ENCODE measurements around the gene SPIRE2.

Gene SPIRE2

GRCh38 chr16:89906140-89907025 lies 78.1 kb downstream of the SPIRE2 start:
- peaks cover 0 to 84% (median 72%) of the 10 kb centered on the region in 5 donors for H3K36me3 ChIP-seq (ENCODE audit: control insufficient read depth in 5 of 5, insufficient read depth in 5 of 5, low read length in 5 of 5)

GRCh38 chr16:89907055-89907814 lies 79.0 kb downstream of the SPIRE2 start:
- no peaks in the 10 kb centered on the region for H3K27me3 ChIP-seq (ENCODE audit: control insufficient read depth in 5 of 5, insufficient read depth in 4 of 5, low read length in 5 of 5)
- H3K36me3 ChIP-seq (ENCODE audit: control insufficient read depth in 5 of 5, insufficient read depth in 5 of 5, low read length in 5 of 5) = peaks cover 0 to 90% (median 73%) of the 10 kb centered on the region in 5 donors
- peaks cover 0 to 11% (median 9%) of the 10 kb centered on the region in 5 donors for H3K4me1 ChIP-seq (ENCODE audit: control insufficient read depth in 5 of 5, insufficient read depth in 5 of 5, low read length in 5 of 5)
- H3K9ac ChIP-seq (ENCODE audit: low read length in 5 of 5) = no peak overlapping the region
- H3K27ac ChIP-seq (ENCODE audit: low read depth, low read length) = no peak overlapping the region
- no peaks in the 10 kb centered on the region for H3K9me3 ChIP-seq (ENCODE audit: control insufficient read depth in 5 of 5, low read length in 5 of 5)
- H3K4me3 ChIP-seq (ENCODE audit: low read depth in 1 of 5, low read length in 5 of 5) = no peak overlapping the region

More at GRCh38 chr16:89906140-89907025, 78.1 kb downstream of the SPIRE2 start:
- H3K27me3 ChIP-seq (ENCODE audit: control insufficient read depth in 5 of 5, insufficient read depth in 4 of 5, low read length in 5 of 5) = no peaks in the 10 kb centered on the region
- no peak overlapping the region for H3K4me3 ChIP-seq (ENCODE audit: low read depth in 1 of 5, low read length in 5 of 5)
- no peaks in the 10 kb centered on the region for H3K9me3 ChIP-seq (ENCODE audit: control insufficient read depth in 5 of 5, low read length in 5 of 5)
- no peak overlapping the region for H3K27ac ChIP-seq (ENCODE audit: low read depth, low read length)
- H3K4me1 ChIP-seq (ENCODE audit: control insufficient read depth in 5 of 5, insufficient read depth in 5 of 5, low read length in 5 of 5) = peaks cover 0 to 11% (median 9%) of the 10 kb centered on the region in 5 donors
- H3K9ac ChIP-seq (ENCODE audit: low read length in 5 of 5) = no peak overlapping the region

GRCh38 chr16:89908236-89908635 lies 80.0 kb downstream of the SPIRE2 start:
- H3K36me3 ChIP-seq (ENCODE audit: control insufficient read depth in 5 of 5, insufficient read depth in 5 of 5, low read length in 5 of 5) = peaks cover 0 to 91% (median 70%) of the 10 kb centered on the region in 5 donors
- no peaks in the 10 kb centered on the region for H3K9me3 ChIP-seq (ENCODE audit: control insufficient read depth in 5 of 5, low read length in 5 of 5)
- H3K27me3 ChIP-seq (ENCODE audit: control insufficient read depth in 5 of 5, insufficient read depth in 4 of 5, low read length in 5 of 5) = no peaks in the 10 kb centered on the region
- peaks cover 0 to 11% (median 9%) of the 10 kb centered on the region in 5 donors for H3K4me1 ChIP-seq (ENCODE audit: control insufficient read depth in 5 of 5, insufficient read depth in 5 of 5, low read length in 5 of 5)
- no peak overlapping the region for H3K27ac ChIP-seq (ENCODE audit: low read depth, low read length)
- no peak overlapping the region for H3K4me3 ChIP-seq (ENCODE audit: low read depth in 1 of 5, low read length in 5 of 5)
- H3K9ac ChIP-seq (ENCODE audit: low read length in 5 of 5) = no peak overlapping the region

GRCh38 chr16:89909777-89910716 lies 81.8 kb downstream of the SPIRE2 start:
- no peak overlapping the region for H3K4me3 ChIP-seq (ENCODE audit: low read depth in 1 of 5, low read length in 5 of 5)
- no peaks in the 10 kb centered on the region for H3K9me3 ChIP-seq (ENCODE audit: control insufficient read depth in 5 of 5, low read length in 5 of 5)
- peaks cover 0 to 77% (median 55%) of the 10 kb centered on the region in 5 donors for H3K36me3 ChIP-seq (ENCODE audit: control insufficient read depth in 5 of 5, insufficient read depth in 5 of 5, low read length in 5 of 5)
- no peaks in the 10 kb centered on the region for H3K27me3 ChIP-seq (ENCODE audit: control insufficient read depth in 5 of 5, insufficient read depth in 4 of 5, low read length in 5 of 5)
- H3K4me1 ChIP-seq (ENCODE audit: control insufficient read depth in 5 of 5, insufficient read depth in 5 of 5, low read length in 5 of 5) = peaks cover 0 to 11% (median 9%) of the 10 kb centered on the region in 5 donors
- peak overlapping the region in 1 of 5 donors; percentile 23 for H3K9ac ChIP-seq (ENCODE audit: low read length in 5 of 5)
- H3K27ac ChIP-seq (ENCODE audit: low read depth, low read length) = no peak overlapping the region

GRCh38 chr16:89910717-89911354 lies 82.6 kb downstream of the SPIRE2 start:
- Histone ChIP-seq H3K27ac (ENCODE audit: low read depth, low read length) (no peak overlapping the region), H3K36me3 (ENCODE audit: control insufficient read depth in 5 of 5, insufficient read depth in 5 of 5, low read length in 5 of 5) (peaks cover 0 to 69% (median 48%) of the 10 kb centered on the region in 5 donors), H3K9me3 (ENCODE audit: control insufficient read depth in 5 of 5, low read length in 5 of 5) (no peaks in the 10 kb centered on the region), H3K27me3 (ENCODE audit: control insufficient read depth in 5 of 5, insufficient read depth in 4 of 5, low read length in 5 of 5) (no peaks in the 10 kb centered on the region), H3K4me3 (ENCODE audit: low read depth in 1 of 5, low read length in 5 of 5) (no peak overlapping the region), H3K9ac (ENCODE audit: low read length in 5 of 5) (no peak overlapping the region), H3K4me1 (ENCODE audit: control insufficient read depth in 5 of 5, insufficient read depth in 5 of 5, low read length in 5 of 5) (peaks cover 0 to 11% (median 9%) of the 10 kb centered on the region in 5 donors)

- Histone ChIP-seq H3K36me3 (ENCODE audit: control insufficient read depth in 5 of 5, insufficient read depth in 5 of 5, low read length in 5 of 5) (peaks cover 0 to 64% (median 42%) of the 10 kb centered on the region in 5 donors), H3K27me3 (ENCODE audit: control insufficient read depth in 5 of 5, insufficient read depth in 4 of 5, low read length in 5 of 5) (no peaks in the 10 kb centered on the region), H3K4me3 (ENCODE audit: low read depth in 1 of 5, low read length in 5 of 5) (no peak overlapping the region), H3K9me3 (ENCODE audit: control insufficient read depth in 5 of 5, low read length in 5 of 5) (no peaks in the 10 kb centered on the region), H3K4me1 (ENCODE audit: control insufficient read depth in 5 of 5, insufficient read depth in 5 of 5, low read length in 5 of 5) (peaks cover 0 to 11% (median 9%) of the 10 kb centered on the region in 5 donors), H3K27ac (ENCODE audit: low read depth, low read length) (no peak overlapping the region), H3K9ac (ENCODE audit: low read length in 5 of 5) (no peak overlapping the region)
Measured at GRCh38 chr16:89911375-89911774, 83.1 kb downstream of the SPIRE2 start.

GRCh38 chr16:89912143-89912542 lies 83.9 kb downstream of the SPIRE2 start:
- H3K27ac ChIP-seq (ENCODE audit: low read depth, low read length) = no peak overlapping the region
- peaks cover 0 to 56% (median 35%) of the 10 kb centered on the region in 5 donors for H3K36me3 ChIP-seq (ENCODE audit: control insufficient read depth in 5 of 5, insufficient read depth in 5 of 5, low read length in 5 of 5)
- no peaks in the 10 kb centered on the region for H3K27me3 ChIP-seq (ENCODE audit: control insufficient read depth in 5 of 5, insufficient read depth in 4 of 5, low read length in 5 of 5)
- no peak overlapping the region for H3K4me3 ChIP-seq (ENCODE audit: low read depth in 1 of 5, low read length in 5 of 5)
- H3K4me1 ChIP-seq (ENCODE audit: control insufficient read depth in 5 of 5, insufficient read depth in 5 of 5, low read length in 5 of 5) = peaks cover 0 to 11% (median 9%) of the 10 kb centered on the region in 5 donors
- H3K9ac ChIP-seq (ENCODE audit: low read length in 5 of 5) = no peak overlapping the region
- no peaks in the 10 kb centered on the region for H3K9me3 ChIP-seq (ENCODE audit: control insufficient read depth in 5 of 5, low read length in 5 of 5)

GRCh38 chr16:89912627-89913026 lies 84.4 kb downstream of the SPIRE2 start:
- Histone ChIP-seq H3K4me3 (ENCODE audit: low read depth in 1 of 5, low read length in 5 of 5) (no peak overlapping the region), H3K27me3 (ENCODE audit: control insufficient read depth in 5 of 5, insufficient read depth in 4 of 5, low read length in 5 of 5) (peaks cover 0 to under 1% (median 0%) of the 10 kb centered on the region in 5 donors), H3K27ac (ENCODE audit: low read depth, low read length) (no peak overlapping the region), H3K4me1 (ENCODE audit: control insufficient read depth in 5 of 5, insufficient read depth in 5 of 5, low read length in 5 of 5) (peaks cover 0 to 14% (median 12%) of the 10 kb centered on the region in 5 donors), H3K36me3 (ENCODE audit: control insufficient read depth in 5 of 5, insufficient read depth in 5 of 5, low read length in 5 of 5) (peaks cover 0 to 55% (median 34%) of the 10 kb centered on the region in 5 donors), H3K9me3 (ENCODE audit: control insufficient read depth in 5 of 5, low read length in 5 of 5) (no peaks in the 10 kb centered on the region), H3K9ac (ENCODE audit: low read length in 5 of 5) (no peak overlapping the region)
